ENCODE measurements around the gene CDIP1. TPM values are rescaled to one million over a fixed set of nuclear protein-coding genes. Genes with fewer than 3 reads are reported as not detected.
"Not testable (repeated sequence)": the region's sequence is repeated elsewhere in the genome, so short reads cannot be mapped to it uniquely, and the experiment has no call there.

Gene CDIP1
- total and polyA plus RNA-seq, 4 experiments from 2014 or later, result 10.2 to 21.1 (median 17.3) TPM

DNA sequence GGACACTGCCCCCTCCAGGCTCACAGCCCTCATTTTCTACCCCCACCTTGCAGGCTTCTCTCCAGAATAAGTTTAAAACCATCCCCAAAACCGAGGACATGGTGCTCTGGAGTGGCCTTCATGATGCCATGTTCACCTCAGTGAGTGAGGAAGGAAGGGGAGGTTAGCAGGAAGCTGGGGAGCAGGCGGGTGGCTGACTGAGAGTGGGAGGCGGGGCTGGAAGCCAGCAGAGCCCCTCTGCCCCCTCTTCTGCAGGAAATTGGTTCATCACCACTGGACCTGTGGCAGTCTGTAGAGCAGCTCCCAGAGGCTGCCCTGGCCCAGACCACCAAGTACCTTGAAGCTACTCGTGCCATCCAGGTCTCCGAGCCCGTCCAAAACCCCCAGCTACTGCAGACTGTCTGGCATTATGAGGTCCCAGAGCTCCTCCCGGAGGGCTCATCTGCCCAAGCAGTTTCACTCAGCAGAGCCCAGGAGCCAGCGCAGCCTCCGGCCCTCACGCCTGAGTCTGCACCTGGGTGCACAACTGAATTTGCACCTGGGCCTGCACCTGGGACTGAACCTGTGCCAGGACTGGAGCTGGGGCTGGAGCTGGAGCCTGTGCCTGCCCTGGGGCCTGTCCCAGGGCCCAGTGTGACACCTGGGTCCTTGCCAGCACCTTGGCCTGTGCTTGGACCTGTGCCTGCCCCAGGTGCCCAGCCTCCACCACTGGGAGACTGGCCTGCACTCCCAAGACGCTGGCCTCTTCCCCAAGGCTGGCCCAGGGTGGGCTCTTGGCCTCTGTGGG, 36.5 kb upstream of the CDIP1 start:
- H3K36me3 Mint-ChIP-seq, result no peaks in the 10 kb centered on the region
- intact Hi-C loops (cut with micrococcal nuclease), result no loop called here
- no peak for DNase-seq
- H3K27ac Mint-ChIP-seq, result no peak overlapping the region
- H3K4me3 Mint-ChIP-seq, result no peak overlapping the region
- H3K27ac ChIP-seq (ENCODE audit: low read depth, low read length), result no peak overlapping the region
- POLR2A ChIA-PET (ENCODE audit: partially characterized antibody), result no interaction called here
- H3K9me3 Mint-ChIP-seq, result no peaks in the 10 kb centered on the region
- no peaks in the 10 kb centered on the region for H3K4me1 Mint-ChIP-seq
- no peak overlapping the region for H3K4me3 ChIP-seq (ENCODE audit: low read length in 2 of 2)
- H3K4me1 ChIP-seq (ENCODE audit: insufficient read depth, low read length), result no peaks in the 10 kb centered on the region
- no peaks in the 10 kb centered on the region for H3K9me3 ChIP-seq (ENCODE audit: control insufficient read depth in 1 of 2, low read length in 2 of 2)
- no peaks in the 10 kb centered on the region for H3K27me3 ChIP-seq (ENCODE audit: insufficient read depth, low read length)
- no peaks in the 10 kb centered on the region for H3K27me3 Mint-ChIP-seq
- CTCF ChIA-PET (ENCODE audit: partially characterized antibody), result interaction anchor here (1.6 kb wide), 1 partner anchor 11 kb away, joined by 5 read pairs; no protein-coding TSS in a partner anchor
- H3K36me3 ChIP-seq (ENCODE audit: insufficient read depth, low read length), result no peaks in the 10 kb centered on the region

DNA sequence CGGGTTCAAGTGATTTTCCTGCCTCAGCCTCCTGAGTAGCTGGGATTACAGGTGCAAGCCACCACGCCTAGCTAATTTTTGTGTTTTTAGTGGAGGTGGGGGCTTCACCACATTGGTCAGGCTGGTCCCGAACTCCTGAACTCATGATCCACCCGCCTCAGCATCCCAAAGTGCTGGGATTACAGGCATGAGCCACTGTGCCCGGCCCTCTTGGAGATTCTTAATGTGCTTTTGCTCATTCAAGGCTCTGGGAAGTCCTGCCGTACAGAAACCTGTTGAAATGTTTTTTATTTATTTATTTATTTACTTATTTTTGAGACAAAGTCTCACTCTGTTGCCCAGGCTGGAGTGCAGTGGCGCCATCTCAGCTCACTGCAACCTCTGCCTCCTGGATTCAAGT, 35.4 kb upstream of the CDIP1 start:
- H3K36me3 ChIP-seq (ENCODE audit: insufficient read depth, low read length); H3K36me3 Mint-ChIP-seq; H3K4me1 ChIP-seq (ENCODE audit: insufficient read depth, low read length); H3K27ac ChIP-seq (ENCODE audit: low read depth, low read length); H3K27me3 Mint-ChIP-seq; POLR2A ChIA-PET (ENCODE audit: partially characterized antibody); H3K9me3 ChIP-seq (ENCODE audit: control insufficient read depth in 1 of 2, low read length in 2 of 2); H3K4me3 ChIP-seq (ENCODE audit: low read length in 2 of 2); H3K27me3 ChIP-seq (ENCODE audit: insufficient read depth, low read length); H3K4me3 Mint-ChIP-seq; DNase-seq; intact Hi-C loops (cut with micrococcal nuclease); H3K9me3 Mint-ChIP-seq; H3K4me1 Mint-ChIP-seq; H3K27ac Mint-ChIP-seq: not testable (repeated sequence)
- CTCF ChIA-PET (ENCODE audit: partially characterized antibody), result interaction anchor here (1.1 to 1.8 kb wide), 3 partner anchors 12 to 68 kb away, joined by 3 to 7 read pairs (median 3); no protein-coding TSS in a partner anchor

DNA sequence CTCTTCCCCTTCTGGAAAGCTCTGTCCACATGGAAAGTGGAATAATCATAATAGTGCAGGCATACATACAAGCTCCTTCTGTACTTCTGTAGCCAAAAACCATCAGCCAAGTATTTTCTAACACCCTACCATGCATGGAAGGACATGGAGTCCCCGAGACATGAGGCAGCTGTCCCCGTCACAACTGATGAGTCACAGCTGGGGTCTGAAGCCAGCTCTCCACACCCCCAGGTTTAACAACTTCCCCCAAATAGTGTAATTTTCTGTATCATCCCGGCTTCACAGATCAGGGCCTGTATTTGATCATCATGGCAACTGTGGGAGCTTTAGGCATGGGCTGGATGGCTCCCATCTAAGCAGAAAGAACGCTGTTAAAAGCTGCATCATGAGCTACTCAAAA, 34.1 kb upstream of the CDIP1 start:
- Mint-ChIP-seq H3K27ac (no peak overlapping the region), H3K4me1 (no peaks in the 10 kb centered on the region), H3K9me3 (no peaks in the 10 kb centered on the region), H3K27me3 (no peaks in the 10 kb centered on the region), H3K4me3 (no peak overlapping the region), H3K36me3 (no peaks in the 10 kb centered on the region)
- POLR2A ChIA-PET (ENCODE audit: partially characterized antibody), result no interaction called here
- no peaks in the 10 kb centered on the region for H3K4me1 ChIP-seq (ENCODE audit: insufficient read depth, low read length)
- H3K36me3 ChIP-seq (ENCODE audit: insufficient read depth, low read length), result no peaks in the 10 kb centered on the region
- H3K27ac ChIP-seq (ENCODE audit: low read depth, low read length), result no peak overlapping the region
- H3K9me3 ChIP-seq (ENCODE audit: control insufficient read depth in 1 of 2, low read length in 2 of 2), result no peaks in the 10 kb centered on the region
- H3K27me3 ChIP-seq (ENCODE audit: insufficient read depth, low read length), result no peaks in the 10 kb centered on the region
- CTCF ChIA-PET (ENCODE audit: partially characterized antibody), result interaction anchor here (0.6 to 1.8 kb wide), 6 partner anchors 11 to 211 kb away, joined by 3 to 7 read pairs (median 3); no protein-coding TSS in a partner anchor
- no peak overlapping the region for H3K4me3 ChIP-seq (ENCODE audit: low read length in 2 of 2)
- intact Hi-C loops (cut with micrococcal nuclease), result no loop called here
- no peak for DNase-seq

DNA sequence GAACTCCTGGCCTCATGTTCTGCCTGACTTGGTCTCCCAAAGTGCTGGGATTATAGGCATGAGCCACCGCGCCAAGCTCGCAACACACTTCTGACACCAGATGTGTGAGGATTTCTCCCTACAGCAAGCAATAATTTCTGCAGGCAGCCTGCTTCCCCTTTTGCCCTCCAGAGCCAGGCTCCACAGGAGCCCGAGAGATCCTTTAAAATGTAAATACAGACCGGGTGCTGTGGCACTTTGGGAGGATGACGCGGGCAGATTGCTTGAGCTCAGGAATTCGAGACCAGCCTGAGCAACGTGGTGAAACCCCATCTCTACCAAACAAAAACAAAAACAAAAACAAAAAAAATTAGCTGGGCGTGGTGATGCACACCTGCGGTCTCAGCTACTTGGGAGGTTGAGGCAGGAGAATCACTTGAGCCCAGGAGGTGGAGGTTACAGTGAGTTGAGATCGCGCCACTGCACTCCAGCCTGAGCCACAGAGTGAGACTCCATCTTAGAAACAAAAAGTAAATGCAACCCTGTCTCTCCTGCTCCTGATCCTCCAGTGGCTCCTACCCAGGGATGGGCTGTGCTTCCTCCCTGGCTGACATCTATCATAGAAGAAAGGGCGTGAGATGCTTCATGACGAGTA, 32.2 kb upstream of the CDIP1 start:
- no peaks in the 10 kb centered on the region for H3K9me3 ChIP-seq (ENCODE audit: control insufficient read depth in 1 of 2, low read length in 2 of 2)
- intact Hi-C loops (cut with micrococcal nuclease), result no loop called here
- DNase-seq, result no peak
- H3K27ac Mint-ChIP-seq, result no peak overlapping the region
- no peaks in the 10 kb centered on the region for H3K36me3 Mint-ChIP-seq
- no peaks in the 10 kb centered on the region for H3K36me3 ChIP-seq (ENCODE audit: insufficient read depth, low read length)
- no peak overlapping the region for H3K4me3 ChIP-seq (ENCODE audit: low read length in 2 of 2)
- H3K4me3 Mint-ChIP-seq, result no peak overlapping the region
- no peaks in the 10 kb centered on the region for H3K27me3 Mint-ChIP-seq
- ChIA-PET CTCF (ENCODE audit: partially characterized antibody) (no interaction called here), POLR2A (ENCODE audit: partially characterized antibody) (no interaction called here)
- H3K27ac ChIP-seq (ENCODE audit: low read depth, low read length), result no peak overlapping the region
- peaks cover 0 to 4% (median 4%) of the 10 kb centered on the region in 4 donors for H3K4me1 Mint-ChIP-seq
- H3K4me1 ChIP-seq (ENCODE audit: insufficient read depth, low read length), result no peaks in the 10 kb centered on the region
- H3K27me3 ChIP-seq (ENCODE audit: insufficient read depth, low read length), result no peaks in the 10 kb centered on the region
- no peaks in the 10 kb centered on the region for H3K9me3 Mint-ChIP-seq

DNA sequence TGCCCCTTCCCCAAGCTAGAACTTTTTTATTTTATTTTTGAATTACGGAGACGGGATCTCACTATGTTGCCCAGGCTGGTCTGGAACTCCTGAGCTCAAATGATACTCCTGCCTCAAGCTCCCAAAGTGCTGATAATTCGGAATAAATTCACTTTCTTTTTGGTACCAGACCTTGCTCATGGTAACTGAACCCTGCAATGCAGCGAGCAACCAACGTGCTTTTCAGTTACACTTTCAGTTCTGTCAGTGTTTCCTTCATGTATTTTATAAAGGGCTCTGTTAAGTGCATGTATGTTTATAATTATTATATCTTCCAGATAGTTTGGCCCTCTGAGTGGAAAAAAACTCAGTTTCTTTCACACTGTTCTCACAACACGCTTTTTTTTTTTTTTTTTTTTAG, 31.5 kb upstream of the CDIP1 start:
- Histone ChIP-seq H3K4me3 (ENCODE audit: low read length in 2 of 2) (no peak overlapping the region), H3K27me3 (ENCODE audit: insufficient read depth, low read length) (no peaks in the 10 kb centered on the region), H3K4me1 (ENCODE audit: insufficient read depth, low read length) (no peaks in the 10 kb centered on the region), H3K36me3 (ENCODE audit: insufficient read depth, low read length) (no peaks in the 10 kb centered on the region), H3K27ac (ENCODE audit: low read depth, low read length) (no peak overlapping the region), H3K9me3 (ENCODE audit: control insufficient read depth in 1 of 2, low read length in 2 of 2) (no peaks in the 10 kb centered on the region)
- intact Hi-C loops (cut with micrococcal nuclease), result no loop called here
- Mint-ChIP-seq H3K27me3 (no peaks in the 10 kb centered on the region), H3K27ac (no peak overlapping the region), H3K36me3 (no peaks in the 10 kb centered on the region), H3K4me3 (no peak overlapping the region), H3K9me3 (no peaks in the 10 kb centered on the region), H3K4me1 (peaks cover 0 to 4% (median 4%) of the 10 kb centered on the region in 4 donors)
- CTCF ChIA-PET (ENCODE audit: partially characterized antibody), result no interaction called here
- POLR2A ChIA-PET (ENCODE audit: partially characterized antibody), result no interaction called here
- no peak for DNase-seq

DNA sequence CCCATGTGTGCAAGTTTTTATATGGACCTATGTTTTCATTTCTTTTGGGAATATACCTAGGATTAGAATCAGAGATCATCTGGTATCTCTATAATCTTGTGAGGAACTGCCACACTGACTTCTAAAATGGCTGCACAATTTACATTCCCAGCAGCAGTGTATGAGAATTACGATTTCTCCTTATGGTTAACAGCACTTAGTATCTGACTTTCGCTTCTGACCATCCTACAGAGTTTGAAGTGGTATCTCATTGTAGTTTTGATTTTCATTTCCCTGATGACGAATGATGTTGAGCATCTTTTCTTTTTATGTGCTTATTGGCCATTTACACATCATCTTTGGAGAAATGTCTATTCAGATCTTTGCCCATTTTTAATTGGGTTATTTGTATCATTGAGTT, 27.6 kb upstream of the CDIP1 start:
- ChIA-PET POLR2A (ENCODE audit: partially characterized antibody) (no interaction called here), CTCF (ENCODE audit: partially characterized antibody) (no interaction called here)
- DNase-seq, result no peak
- Mint-ChIP-seq H3K4me3 (no peak overlapping the region), H3K27me3 (no peaks in the 10 kb centered on the region), H3K36me3 (no peaks in the 10 kb centered on the region), H3K27ac (no peak overlapping the region), H3K4me1 (peaks cover 0 to 4% (median 4%) of the 10 kb centered on the region in 4 donors), H3K9me3 (no peaks in the 10 kb centered on the region)
- Histone ChIP-seq H3K27ac (ENCODE audit: low read depth, low read length) (no peak overlapping the region), H3K4me3 (ENCODE audit: low read length in 2 of 2) (no peak overlapping the region), H3K36me3 (ENCODE audit: insufficient read depth, low read length) (no peaks in the 10 kb centered on the region), H3K9me3 (ENCODE audit: control insufficient read depth in 1 of 2, low read length in 2 of 2) (no peaks in the 10 kb centered on the region), H3K27me3 (ENCODE audit: insufficient read depth, low read length) (no peaks in the 10 kb centered on the region), H3K4me1 (ENCODE audit: insufficient read depth, low read length) (no peaks in the 10 kb centered on the region)
- intact Hi-C loops (cut with micrococcal nuclease), result no loop called here

DNA sequence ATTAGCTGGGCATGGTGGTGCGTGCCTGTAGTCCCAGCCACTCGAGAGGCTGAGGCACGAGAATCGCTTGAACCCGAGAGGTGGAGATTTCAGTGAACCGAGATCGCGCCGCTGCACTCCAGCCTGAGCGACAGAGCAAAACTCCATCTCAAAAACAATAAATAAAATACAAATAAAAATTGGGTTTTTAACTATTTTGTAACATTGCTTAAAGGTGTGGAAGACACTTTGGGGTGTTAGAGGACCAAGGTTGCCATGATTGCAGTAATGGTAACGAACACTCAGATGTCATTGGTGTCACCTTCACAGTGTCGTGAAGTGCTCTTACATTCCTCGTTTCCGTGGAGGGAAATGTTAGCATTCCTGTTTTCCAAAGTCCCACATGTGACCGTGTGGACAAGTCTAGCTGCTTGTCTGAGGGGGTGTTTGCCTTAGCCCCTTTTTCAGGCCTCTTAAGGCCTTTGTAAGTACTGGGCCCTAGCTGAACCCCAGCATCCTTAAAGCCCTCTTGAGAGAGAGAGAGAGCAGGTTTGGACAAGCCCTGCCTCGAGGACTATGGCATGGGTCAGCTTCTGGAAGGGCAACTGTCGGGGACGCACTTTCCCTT, 26.2 kb upstream of the CDIP1 start:
- no peak for DNase-seq
- Histone ChIP-seq H3K36me3 (ENCODE audit: insufficient read depth, low read length) (no peaks in the 10 kb centered on the region), H3K27ac (ENCODE audit: low read depth, low read length) (no peak overlapping the region), H3K4me3 (ENCODE audit: low read length in 2 of 2) (no peak overlapping the region), H3K27me3 (ENCODE audit: insufficient read depth, low read length) (no peaks in the 10 kb centered on the region), H3K9me3 (ENCODE audit: control insufficient read depth in 1 of 2, low read length in 2 of 2) (no peaks in the 10 kb centered on the region), H3K4me1 (ENCODE audit: insufficient read depth, low read length) (no peaks in the 10 kb centered on the region)
- POLR2A ChIA-PET (ENCODE audit: partially characterized antibody), result no interaction called here
- Mint-ChIP-seq H3K4me3 (no peak overlapping the region), H3K27ac (no peak overlapping the region), H3K4me1 (peaks cover 0 to 4% (median 4%) of the 10 kb centered on the region in 4 donors), H3K36me3 (no peaks in the 10 kb centered on the region), H3K9me3 (no peaks in the 10 kb centered on the region), H3K27me3 (no peaks in the 10 kb centered on the region)
- CTCF ChIA-PET (ENCODE audit: partially characterized antibody), result no interaction called here
- intact Hi-C loops (cut with micrococcal nuclease), result no loop called here
